HepG2 (cell line): ENCODE measurements around the gene AZU1. TPM values are rescaled to one million over a fixed set of nuclear protein-coding genes. Genes with fewer than 3 reads are reported as not detected.
A peak's percentile ranks its signal among the peaks of the same experiment; 100 is the strongest.

Source experiments
- ATAD3A ChIP-seq: sonication (generic); formaldehyde crosslinking; IDR thresholded peaks from 2 replicates; pipeline ENCODE4 v1.4.0; 2020; ENCODE audit warnings: missing genetic modification reagents
- CREM ChIP-seq, 2 experiments: sonication (generic) in 1 of 2; formaldehyde crosslinking in 1 of 2; IDR thresholded peaks; 2 replicates each; pipeline versions ENCODE4 v1.4.0 to v1.6.1; 2016 to 2020; ENCODE audit warnings: antibody characterized with exemption in 1 of 2, mild to moderate bottlenecking in 1 of 2, missing genetic modification reagents in 1 of 2
- HOXA9 ChIP-seq: sonication (generic); formaldehyde crosslinking; IDR thresholded peaks from 2 replicates; pipeline ENCODE4 v1.8.1; 2022; ENCODE audit warnings: missing genetic modification reagents, mild to moderate bottlenecking, moderate library complexity, borderline replicate concordance
- KDM2A ChIP-seq: sonication (generic); formaldehyde crosslinking; IDR thresholded peaks from 2 replicates; pipeline ENCODE4 v1.4.0; 2020; ENCODE audit warnings: low read depth, missing genetic modification reagents, borderline replicate concordance
- KDM6A ChIP-seq: IDR thresholded peaks from 2 replicates; pipeline ENCODE4 v1.6.1; 2016; ENCODE audit warnings: low read depth
- MIER2 ChIP-seq: IDR thresholded peaks from 2 replicates; pipeline ENCODE4 v1.6.1; 2016; ENCODE audit warnings: missing biosample characterization, missing genetic modification reagents
- MIXL1 ChIP-seq: IDR thresholded peaks from 2 replicates; pipeline ENCODE4 v1.6.1; 2016
- NFKBIZ ChIP-seq: IDR thresholded peaks from 2 replicates; pipeline ENCODE4 v1.6.1; 2018; ENCODE audit warnings: missing genetic modification reagents, missing compliant biosample characterization
- NFYC ChIP-seq: IDR thresholded peaks from 2 replicates; pipeline ENCODE4 v1.6.1; 2016; ENCODE audit warnings: missing genetic modification reagents, missing compliant biosample characterization
- REPIN1 ChIP-seq: sonication (generic); formaldehyde crosslinking; IDR thresholded peaks from 2 replicates; pipeline ENCODE4 v1.8.0; 2022; ENCODE audit warnings: missing genetic modification reagents, low read depth, mild to moderate bottlenecking, borderline replicate concordance
- SIN3B ChIP-seq: fragments of 150-350 bp; IDR thresholded peaks from 2 replicates; pipeline ENCODE4 v1.6.1; 2014; ENCODE audit warnings: low read length
- U2AF1 ChIP-seq: fragments of 200-400 bp; formaldehyde crosslinking; optimal IDR thresholded peaks from 2 replicates; pipeline ENCODE3; 2017; ENCODE audit warnings: mild to moderate bottlenecking, low read depth, low read length
- ZNF44 ChIP-seq: sonication (generic); formaldehyde crosslinking; IDR thresholded peaks from 2 replicates; pipeline ENCODE4 v1.5.1; 2020; ENCODE audit warnings: mild to moderate bottlenecking, missing genetic modification reagents
- ZNF724P ChIP-seq: sonication (generic); formaldehyde crosslinking; IDR thresholded peaks from 2 replicates; pipeline ENCODE4 v1.8.0; 2022; ENCODE audit warnings: missing genetic modification reagents, borderline replicate concordance
- polyA plus RNA-seq, 8 experiments: library from polyadenylated mRNA; depleted of rRNA in 3 of 8; stranded (reverse) in 7 of 8; unstranded in 1 of 8; fragments of >200 nt; fragmentation: Illumina TruSeq in 4 of 8; extraction: Trizol in 4 of 8; gene quantifications; 2 replicates each; pipeline versions ENCODE4 v1.2.1 to v1.2.3, GENCODE V29; 2011 to 2016; ENCODE audit warnings: low read depth in 4 of 8, missing spikeins in 1 of 8, mixed read lengths in 1 of 8; ENCODE audit not compliant: insufficient read depth in 1 of 8
- total RNA-seq, 5 experiments: library from RNA; depleted of rRNA; stranded (reverse); fragments of >200 nt; fragmentation: Illumina TruSeq; extraction: Trizol; gene quantifications; 2 replicates each; pipeline ENCODE4 v1.2.3, GENCODE V29; 2016; ENCODE audit warnings: low read depth in 1 of 5
- TF ChIP-seq, protein P1 (sequence below): sonication (generic); formaldehyde crosslinking; IDR thresholded peaks from 2 replicates; pipeline ENCODE4 v1.4.0; 2020; ENCODE audit warnings: mild to moderate bottlenecking, missing genetic modification reagents
- TF ChIP-seq, protein P2 (sequence below): sonication (generic); formaldehyde crosslinking; IDR thresholded peaks from 2 replicates; pipeline ENCODE4 v1.4.0; 2020; ENCODE audit warnings: low read depth, missing genetic modification reagents
- TF ChIP-seq, protein P3 (sequence below): sonication (generic); formaldehyde crosslinking; IDR thresholded peaks from 2 replicates; pipeline ENCODE4 v1.4.0; 2020; ENCODE audit warnings: missing genetic modification reagents
- TF ChIP-seq, protein P4 (sequence below): sonication (generic); formaldehyde crosslinking; IDR thresholded peaks from 2 replicates; pipeline ENCODE4 v1.4.0; 2020; ENCODE audit warnings: missing genetic modification reagents, borderline replicate concordance
- TF ChIP-seq, protein P5 (sequence below): sonication (generic); formaldehyde crosslinking; IDR thresholded peaks from 2 replicates; pipeline ENCODE4 v1.4.0; 2020; ENCODE audit warnings: mild to moderate bottlenecking, missing genetic modification reagents

Gene AZU1
- total and polyA plus RNA-seq, 2 of the 13 experiments (the other 11 are each of a cell fraction or from before 2014, with no cell fraction given) = not detected

DNA sequence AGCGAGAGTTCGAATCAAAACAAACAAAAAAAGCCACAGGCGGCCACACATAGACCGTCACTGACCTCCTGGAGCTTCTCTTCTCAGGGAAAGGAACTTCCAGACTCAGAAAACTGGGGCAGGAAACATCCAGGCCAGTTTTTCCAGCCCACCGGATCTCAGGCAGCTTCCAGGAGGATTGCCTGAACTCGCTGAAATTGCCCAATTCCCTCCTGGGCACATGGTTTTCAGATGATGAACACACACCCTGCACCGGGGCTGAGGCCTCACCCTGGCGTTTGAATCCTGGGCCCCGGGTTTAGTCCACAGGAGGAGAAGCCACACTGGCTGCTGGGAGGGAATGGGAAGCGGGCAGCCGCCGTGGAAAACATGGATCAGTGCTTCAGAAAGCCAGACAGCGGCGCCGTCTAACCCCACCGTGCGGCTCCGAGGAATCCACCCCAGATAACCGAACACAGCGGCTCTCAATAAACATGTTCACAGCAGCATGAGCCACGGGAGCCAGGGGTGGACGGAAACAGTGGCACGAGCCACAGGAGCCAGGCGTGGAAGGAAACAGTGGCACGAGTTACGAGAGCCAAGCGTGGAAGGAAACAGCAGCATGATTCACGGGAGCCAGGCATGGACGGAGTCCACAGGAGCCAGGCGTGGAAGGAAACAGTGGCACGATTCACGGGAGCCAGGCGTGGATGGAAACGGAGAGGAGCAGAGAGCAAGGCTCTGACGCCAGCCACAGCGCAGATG lies 48.6 kb upstream of the AZU1 start (continued):
- no peak for TF ChIP-seq HOXA9
- TF ChIP-seq U2AF1 = no peak
- TF ChIP-seq, protein P1, sequence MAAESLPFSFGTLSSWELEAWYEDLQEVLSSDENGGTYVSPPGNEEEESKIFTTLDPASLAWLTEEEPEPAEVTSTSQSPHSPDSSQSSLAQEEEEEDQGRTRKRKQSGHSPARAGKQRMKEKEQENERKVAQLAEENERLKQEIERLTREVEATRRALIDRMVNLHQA (CRISPR knock-in tag) = no peak
- TF ChIP-seq SIN3B = no peak
- TF ChIP-seq KDM2A (CRISPR knock-in tag) = peak; percentile 75; the same call in 1 of the 2 replicates
- TF ChIP-seq, protein P2, sequence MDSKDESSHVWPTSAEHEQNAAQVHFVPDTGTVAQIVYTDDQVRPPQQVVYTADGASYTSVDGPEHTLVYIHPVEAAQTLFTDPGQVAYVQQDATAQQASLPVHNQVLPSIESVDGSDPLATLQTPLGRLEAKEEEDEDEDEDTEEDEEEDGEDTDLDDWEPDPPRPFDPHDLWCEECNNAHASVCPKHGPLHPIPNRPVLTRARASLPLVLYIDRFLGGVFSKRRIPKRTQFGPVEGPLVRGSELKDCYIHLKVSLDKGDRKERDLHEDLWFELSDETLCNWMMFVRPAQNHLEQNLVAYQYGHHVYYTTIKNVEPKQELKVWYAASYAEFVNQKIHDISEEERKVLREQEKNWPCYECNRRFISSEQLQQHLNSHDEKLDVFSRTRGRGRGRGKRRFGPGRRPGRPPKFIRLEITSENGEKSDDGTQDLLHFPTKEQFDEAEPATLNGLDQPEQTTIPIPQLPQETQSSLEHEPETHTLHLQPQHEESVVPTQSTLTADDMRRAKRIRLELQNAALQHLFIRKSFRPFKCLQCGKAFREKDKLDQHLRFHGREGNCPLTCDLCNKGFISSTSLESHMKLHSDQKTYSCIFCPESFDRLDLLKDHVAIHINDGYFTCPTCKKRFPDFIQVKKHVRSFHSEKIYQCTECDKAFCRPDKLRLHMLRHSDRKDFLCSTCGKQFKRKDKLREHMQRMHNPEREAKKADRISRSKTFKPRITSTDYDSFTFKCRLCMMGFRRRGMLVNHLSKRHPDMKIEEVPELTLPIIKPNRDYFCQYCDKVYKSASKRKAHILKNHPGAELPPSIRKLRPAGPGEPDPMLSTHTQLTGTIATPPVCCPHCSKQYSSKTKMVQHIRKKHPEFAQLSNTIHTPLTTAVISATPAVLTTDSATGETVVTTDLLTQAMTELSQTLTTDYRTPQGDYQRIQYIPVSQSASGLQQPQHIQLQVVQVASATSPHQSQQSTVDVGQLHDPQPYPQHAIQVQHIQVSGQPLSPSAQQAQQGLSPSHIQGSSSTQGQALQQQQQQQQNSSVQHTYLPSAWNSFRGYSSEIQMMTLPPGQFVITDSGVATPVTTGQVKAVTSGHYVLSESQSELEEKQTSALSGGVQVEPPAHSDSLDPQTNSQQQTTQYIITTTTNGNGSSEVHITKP (CRISPR knock-in tag) = no peak
- TF ChIP-seq, protein P3, sequence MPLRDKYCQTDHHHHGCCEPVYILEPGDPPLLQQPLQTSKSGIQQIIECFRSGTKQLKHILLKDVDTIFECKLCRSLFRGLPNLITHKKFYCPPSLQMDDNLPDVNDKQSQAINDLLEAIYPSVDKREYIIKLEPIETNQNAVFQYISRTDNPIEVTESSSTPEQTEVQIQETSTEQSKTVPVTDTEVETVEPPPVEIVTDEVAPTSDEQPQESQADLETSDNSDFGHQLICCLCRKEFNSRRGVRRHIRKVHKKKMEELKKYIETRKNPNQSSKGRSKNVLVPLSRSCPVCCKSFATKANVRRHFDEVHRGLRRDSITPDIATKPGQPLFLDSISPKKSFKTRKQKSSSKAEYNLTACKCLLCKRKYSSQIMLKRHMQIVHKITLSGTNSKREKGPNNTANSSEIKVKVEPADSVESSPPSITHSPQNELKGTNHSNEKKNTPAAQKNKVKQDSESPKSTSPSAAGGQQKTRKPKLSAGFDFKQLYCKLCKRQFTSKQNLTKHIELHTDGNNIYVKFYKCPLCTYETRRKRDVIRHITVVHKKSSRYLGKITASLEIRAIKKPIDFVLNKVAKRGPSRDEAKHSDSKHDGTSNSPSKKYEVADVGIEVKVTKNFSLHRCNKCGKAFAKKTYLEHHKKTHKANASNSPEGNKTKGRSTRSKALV = peak; percentile 84; the same call in 1 of the 2 replicates
- no peak for TF ChIP-seq ZNF724P (CRISPR knock-in tag)
- TF ChIP-seq MIER2 (CRISPR knock-in tag) = no peak
- peak; percentile 40; the same call in 1 of the 2 replicates for TF ChIP-seq NFYC (CRISPR knock-in tag)
- TF ChIP-seq, protein P4, sequence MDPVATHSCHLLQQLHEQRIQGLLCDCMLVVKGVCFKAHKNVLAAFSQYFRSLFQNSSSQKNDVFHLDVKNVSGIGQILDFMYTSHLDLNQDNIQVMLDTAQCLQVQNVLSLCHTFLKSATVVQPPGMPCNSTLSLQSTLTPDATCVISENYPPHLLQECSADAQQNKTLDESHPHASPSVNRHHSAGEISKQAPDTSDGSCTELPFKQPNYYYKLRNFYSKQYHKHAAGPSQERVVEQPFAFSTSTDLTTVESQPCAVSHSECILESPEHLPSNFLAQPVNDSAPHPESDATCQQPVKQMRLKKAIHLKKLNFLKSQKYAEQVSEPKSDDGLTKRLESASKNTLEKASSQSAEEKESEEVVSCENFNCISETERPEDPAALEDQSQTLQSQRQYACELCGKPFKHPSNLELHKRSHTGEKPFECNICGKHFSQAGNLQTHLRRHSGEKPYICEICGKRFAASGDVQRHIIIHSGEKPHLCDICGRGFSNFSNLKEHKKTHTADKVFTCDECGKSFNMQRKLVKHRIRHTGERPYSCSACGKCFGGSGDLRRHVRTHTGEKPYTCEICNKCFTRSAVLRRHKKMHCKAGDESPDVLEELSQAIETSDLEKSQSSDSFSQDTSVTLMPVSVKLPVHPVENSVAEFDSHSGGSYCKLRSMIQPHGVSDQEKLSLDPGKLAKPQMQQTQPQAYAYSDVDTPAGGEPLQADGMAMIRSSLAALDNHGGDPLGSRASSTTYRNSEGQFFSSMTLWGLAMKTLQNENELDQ (CRISPR knock-in tag) = no peak
- peak; percentile 23; the same call in 1 of the 2 replicates for TF ChIP-seq REPIN1 (CRISPR knock-in tag)
- TF ChIP-seq ZNF44 = no peak
- no peak for TF ChIP-seq KDM6A (CRISPR knock-in tag)
- TF ChIP-seq, protein P5, sequence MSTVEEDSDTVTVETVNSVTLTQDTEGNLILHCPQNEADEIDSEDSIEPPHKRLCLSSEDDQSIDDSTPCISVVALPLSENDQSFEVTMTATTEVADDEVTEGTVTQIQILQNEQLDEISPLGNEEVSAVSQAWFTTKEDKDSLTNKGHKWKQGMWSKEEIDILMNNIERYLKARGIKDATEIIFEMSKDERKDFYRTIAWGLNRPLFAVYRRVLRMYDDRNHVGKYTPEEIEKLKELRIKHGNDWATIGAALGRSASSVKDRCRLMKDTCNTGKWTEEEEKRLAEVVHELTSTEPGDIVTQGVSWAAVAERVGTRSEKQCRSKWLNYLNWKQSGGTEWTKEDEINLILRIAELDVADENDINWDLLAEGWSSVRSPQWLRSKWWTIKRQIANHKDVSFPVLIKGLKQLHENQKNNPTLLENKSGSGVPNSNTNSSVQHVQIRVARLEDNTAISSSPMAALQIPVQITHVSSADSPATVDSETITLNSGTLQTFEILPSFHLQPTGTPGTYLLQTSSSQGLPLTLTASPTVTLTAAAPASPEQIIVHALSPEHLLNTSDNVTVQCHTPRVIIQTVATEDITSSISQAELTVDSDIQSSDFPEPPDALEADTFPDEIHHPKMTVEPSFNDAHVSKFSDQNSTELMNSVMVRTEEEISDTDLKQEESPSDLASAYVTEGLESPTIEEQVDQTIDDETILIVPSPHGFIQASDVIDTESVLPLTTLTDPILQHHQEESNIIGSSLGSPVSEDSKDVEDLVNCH = no peak
- TF ChIP-seq CREM (IDR thresholded peaks at IDR 0.05) = no peak
- no peak for TF ChIP-seq CREM (CRISPR knock-in tag; IDR thresholded peaks at IDR 0.05)
- TF ChIP-seq MIXL1 (CRISPR knock-in tag) = peak; percentile 71
- no peak for TF ChIP-seq ATAD3A (CRISPR knock-in tag)
- TF ChIP-seq NFKBIZ (CRISPR knock-in tag) = peak; percentile 86; the same call in 1 of the 2 replicates
